DMS79 (cell line): ENCODE measurements around the gene KHDC1L.
"Not testable (repeated sequence)": the region's sequence is repeated elsewhere in the genome, so short reads cannot be mapped to it uniquely, and the experiment has no call there.

Experiments used
- DNase-seq: peaks from one replicate; lab custom pipeline; 2025; lab: John Stamatoyannopoulos, UW

KHDC1L gene

GRCh38 chr6:73207221-73207837, 18.0 kb downstream of the KHDC1L start:
- DNase-seq, result no peak

GRCh38 chr6:73204252-73204651, 21.0 kb downstream of the KHDC1L start:
- no peak for DNase-seq

- no peak for DNase-seq
These were observed 22.2 kb downstream of the KHDC1L start for GRCh38 chr6:73203098-73203497.

DNA sequence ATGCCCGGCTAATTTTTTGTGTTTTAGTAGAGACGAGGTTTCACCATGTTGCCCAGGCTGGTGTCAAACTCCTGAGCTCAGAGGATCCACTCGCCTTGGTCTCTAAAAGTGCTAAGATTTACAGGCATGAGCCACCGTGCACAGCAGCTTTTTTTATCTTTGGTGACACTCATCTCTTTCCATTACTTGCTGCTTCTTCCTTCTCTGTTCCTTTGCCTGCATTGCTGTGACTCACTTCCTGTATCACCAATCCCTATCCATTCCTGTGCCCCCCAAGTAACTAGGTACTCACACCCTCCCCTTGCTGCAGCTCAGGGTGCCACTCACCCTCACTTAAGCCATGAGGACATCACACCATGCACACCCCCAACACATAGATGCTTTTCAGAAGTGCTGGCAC, 24.6 kb downstream of the KHDC1L start:
- no peak for DNase-seq

DNA sequence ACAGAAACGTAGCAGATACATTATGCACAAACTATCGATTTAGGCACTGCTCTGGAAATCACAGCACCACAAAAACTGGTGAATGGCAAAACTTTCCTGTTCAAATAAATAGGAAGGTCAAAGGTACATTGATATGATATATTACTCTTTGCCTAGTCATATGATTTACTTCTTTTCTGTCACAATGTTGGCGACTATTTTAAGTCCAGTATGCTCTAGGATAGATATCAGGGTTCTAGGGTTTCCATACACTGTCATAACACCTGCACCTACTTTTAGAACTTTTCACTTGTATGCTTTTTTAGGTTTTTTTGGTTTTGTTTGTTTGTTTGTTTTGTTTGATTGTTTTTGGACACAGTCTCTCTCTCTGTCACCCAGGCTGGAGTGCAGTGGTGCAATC, 25.0 kb downstream of the KHDC1L start:
- no peak for DNase-seq

- no peak for DNase-seq
These were observed 30.6 kb downstream of the KHDC1L start for GRCh38 chr6:73194744-73195143.

- not testable (repeated sequence) for DNase-seq
These were observed 32.0 kb downstream of the KHDC1L start for GRCh38 chr6:73193302-73193701.

DNA sequence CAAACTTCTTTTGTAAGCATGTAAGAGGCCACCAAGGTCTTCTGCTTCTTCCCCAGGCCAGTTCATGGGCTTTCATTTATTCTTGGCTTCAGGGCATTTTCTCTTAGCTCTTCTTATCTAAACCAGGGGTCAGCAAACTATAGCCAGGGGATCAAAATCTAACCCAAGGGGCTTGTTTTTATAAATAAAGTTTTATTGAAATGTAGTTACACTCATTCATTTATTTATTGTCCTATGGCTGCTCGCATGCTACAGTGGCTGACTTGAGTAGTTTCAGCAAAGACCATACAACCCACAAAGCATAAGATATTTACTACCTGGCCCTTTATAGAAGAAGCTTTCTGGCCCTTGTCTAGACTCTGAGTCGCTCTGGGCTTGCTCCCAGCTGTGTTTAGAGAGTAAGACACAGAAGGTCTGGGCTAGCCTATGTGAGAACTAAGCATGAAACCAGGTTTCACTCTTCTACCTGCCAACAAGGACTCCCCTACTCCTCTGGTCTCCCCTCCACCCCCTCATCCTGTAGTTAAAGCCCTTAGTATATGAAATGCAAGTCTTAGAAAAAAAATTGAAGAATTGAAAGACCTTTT, 43.2 kb downstream of the KHDC1L start:
- no peak for DNase-seq

GRCh38 chr6:73180763-73181619, 44.3 kb downstream of the KHDC1L start:
- DNase-seq, result peak; percentile 34

DNA sequence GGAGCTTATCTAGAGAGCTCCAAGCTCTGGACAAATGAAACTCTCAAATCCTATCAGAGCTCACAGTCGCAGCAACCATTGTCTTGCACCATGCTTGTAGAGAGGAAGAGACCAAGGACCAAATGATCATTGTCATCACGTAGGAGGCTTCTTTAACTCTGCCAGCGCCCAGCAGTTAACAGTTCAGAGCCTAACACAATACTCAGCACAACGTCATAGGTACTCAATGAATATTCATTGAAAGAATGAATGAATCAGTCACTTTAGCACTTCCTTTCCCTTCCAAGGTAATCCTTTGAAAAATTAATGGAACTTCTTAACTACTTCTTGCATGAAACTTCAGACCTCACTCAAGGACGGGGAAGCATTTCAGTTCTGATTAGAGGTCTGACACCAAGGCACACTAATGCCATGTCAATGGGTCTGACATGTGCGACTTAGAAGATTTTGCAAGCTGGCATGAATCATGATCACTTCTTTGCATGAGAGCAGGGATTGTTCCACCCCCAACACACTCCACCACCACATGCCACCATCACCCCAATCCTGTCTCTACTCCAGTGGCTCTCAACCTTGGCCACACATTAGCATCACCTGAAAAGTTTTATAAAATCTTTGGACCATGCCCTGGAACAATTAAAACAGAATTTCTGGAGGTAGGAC, 45.1 kb downstream of the KHDC1L start:
- no peak for DNase-seq

GRCh38 chr6:73177221-73177944, 47.9 kb downstream of the KHDC1L start:
- no peak for DNase-seq

GRCh38 chr6:73176057-73176456, 49.2 kb downstream of the KHDC1L start:
- DNase-seq, result no peak

- DNase-seq, result no peak
These were observed 50.6 kb downstream of the KHDC1L start for GRCh38 chr6:73174646-73175045.
